ENCODE data around the gene TCL1A.
"Not testable (repeated sequence)": the region's sequence is repeated elsewhere in the genome, so short reads cannot be mapped to it uniquely, and the experiment has no call there.

Gene TCL1A

GRCh38 chr14:95713596-95714371, at the start of gene TCL1A:
Gene TCL1A (minus strand): TSS chr14:95714125. CDS start chr14:95714066, 59 bp downstream.
- no peak for DNase-seq

- not testable (repeated sequence) for DNase-seq
Observed at GRCh38 chr14:95763032-95763431, 49.1 kb upstream of the TCL1A start.

GRCh38 chr14:95761436-95761835, 47.5 kb upstream of the TCL1A start:
- no peak for DNase-seq

GRCh38 chr14:95760596-95760995, 46.7 kb upstream of the TCL1A start:
- DNase-seq, result no peak

GRCh38 chr14:95759941-95760340, 46.0 kb upstream of the TCL1A start:
- no peak for DNase-seq

- DNase-seq, result no peak
Observed at GRCh38 chr14:95758331-95758730, 44.4 kb upstream of the TCL1A start.

- no peak for DNase-seq
Observed at GRCh38 chr14:95756751-95757150, 42.8 kb upstream of the TCL1A start.

GRCh38 chr14:95756127-95756526, 42.2 kb upstream of the TCL1A start:
- DNase-seq, result no peak

- no peak for DNase-seq
Observed at GRCh38 chr14:95741781-95742180, 27.9 kb upstream of the TCL1A start.

- DNase-seq, result no peak
Observed at GRCh38 chr14:95741038-95741490, 27.1 kb upstream of the TCL1A start.

- DNase-seq, result no peak
Observed at GRCh38 chr14:95739356-95739755, 25.4 kb upstream of the TCL1A start.

GRCh38 chr14:95733212-95733611, 19.3 kb upstream of the TCL1A start:
- no peak for DNase-seq

- no peak for DNase-seq
Observed at GRCh38 chr14:95730126-95730525, 16.2 kb upstream of the TCL1A start.

- DNase-seq, result not testable (repeated sequence)
Observed at GRCh38 chr14:95729402-95730028, 15.6 kb upstream of the TCL1A start.

- no peak for DNase-seq
Observed at GRCh38 chr14:95727056-95727700, 13.3 kb upstream of the TCL1A start.

- DNase-seq, result no peak
Observed at GRCh38 chr14:95725685-95726336, 11.9 kb upstream of the TCL1A start.

- DNase-seq, result no peak
Observed at GRCh38 chr14:95722525-95723190, 8.7 kb upstream of the TCL1A start.

GRCh38 chr14:95712398-95712797, 1.5 kb downstream of the TCL1A start:
- DNase-seq, result no peak

- no peak for DNase-seq
Observed at GRCh38 chr14:95711476-95712176, 2.3 kb downstream of the TCL1A start.

GRCh38 chr14:95710106-95710505, 3.8 kb downstream of the TCL1A start:
- DNase-seq, result no peak

- no peak for DNase-seq
Observed at GRCh38 chr14:95707327-95707726, 6.6 kb downstream of the TCL1A start.

- DNase-seq, result no peak
Observed at GRCh38 chr14:95705518-95705917, 8.4 kb downstream of the TCL1A start.
